GM18505 (cell line): Measurements from ENCODE around the gene SLC38A1.

Experiments used
- ATAC-seq: cut with Tn5 transposase; IDR thresholded peaks from one replicate; pipeline ENCODE4 v1.9.1; 2021; ENCODE audit not compliant: unreplicated experiment
- POLR2A ChIP-seq: IDR thresholded peaks from 4 replicates; pipeline ENCODE4 v1.6.1; 2011; ENCODE audit warnings: borderline replicate concordance; ENCODE audit not compliant: insufficient read depth, insufficient read length; ENCODE audit errors: extremely low read depth

Gene SLC38A1

GRCh38 chr12:46269429-46270241, 792 bp upstream of the SLC38A1 start:
- TF ChIP-seq POLR2A = no peak
- ATAC-seq = peak; percentile 19

GRCh38 chr12:46267825-46268582, 839 bp downstream of the SLC38A1 start:
- no peak for ATAC-seq

DNA sequence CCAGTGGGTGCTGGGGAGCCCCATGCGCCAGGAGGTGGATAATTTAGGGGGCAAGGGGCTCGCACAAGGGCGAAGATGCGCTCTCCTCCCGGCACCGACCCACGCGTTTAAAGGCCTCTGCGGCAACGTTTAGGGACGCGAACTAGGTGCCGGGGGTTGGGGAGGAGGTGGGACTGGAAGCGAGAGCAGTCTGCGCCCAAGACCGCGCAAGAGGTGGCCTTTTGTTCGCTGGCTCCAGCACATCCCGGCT, 1.3 kb downstream of the SLC38A1 start:
- peak; percentile 46 for TF ChIP-seq POLR2A
- no peak for ATAC-seq

More at GRCh38 chr12:46267825-46268582, 839 bp downstream of the SLC38A1 start:
- TF ChIP-seq POLR2A = no peak

DNA sequence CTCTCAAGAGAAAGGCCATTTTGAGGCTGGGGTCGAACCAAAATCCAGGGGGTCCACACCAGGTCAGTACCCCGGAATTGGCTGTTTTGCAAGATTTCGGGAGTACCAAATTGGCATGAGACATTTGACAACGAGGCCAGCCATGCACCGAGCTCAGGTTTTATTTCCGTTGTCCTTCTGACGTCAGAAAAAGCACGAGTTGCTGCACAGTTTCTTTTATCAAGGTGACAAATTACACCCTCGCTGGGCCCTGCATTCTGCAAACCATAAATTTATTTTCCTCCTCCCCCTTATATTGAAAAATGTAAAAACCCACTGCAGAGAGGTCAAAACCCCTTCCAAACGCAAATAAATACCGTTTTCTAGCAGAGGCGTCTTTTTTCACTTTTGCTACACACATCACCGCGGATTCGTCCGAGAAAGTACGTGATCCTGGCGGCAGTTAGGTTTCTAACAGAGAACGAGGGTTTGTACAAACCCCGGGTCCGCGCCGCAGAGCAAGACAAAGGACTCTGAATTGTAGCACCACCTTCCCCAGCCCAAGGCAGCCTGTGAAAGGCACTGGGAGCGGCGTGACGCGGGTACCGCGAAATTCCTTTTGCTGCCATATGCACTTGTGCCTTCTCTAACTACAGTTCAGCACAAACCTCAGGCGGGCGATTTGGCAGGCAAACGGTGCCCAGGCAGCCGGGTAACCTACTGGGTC, 1.8 kb downstream of the SLC38A1 start:
- TF ChIP-seq POLR2A = peak; percentile 23
- no peak for ATAC-seq

DNA sequence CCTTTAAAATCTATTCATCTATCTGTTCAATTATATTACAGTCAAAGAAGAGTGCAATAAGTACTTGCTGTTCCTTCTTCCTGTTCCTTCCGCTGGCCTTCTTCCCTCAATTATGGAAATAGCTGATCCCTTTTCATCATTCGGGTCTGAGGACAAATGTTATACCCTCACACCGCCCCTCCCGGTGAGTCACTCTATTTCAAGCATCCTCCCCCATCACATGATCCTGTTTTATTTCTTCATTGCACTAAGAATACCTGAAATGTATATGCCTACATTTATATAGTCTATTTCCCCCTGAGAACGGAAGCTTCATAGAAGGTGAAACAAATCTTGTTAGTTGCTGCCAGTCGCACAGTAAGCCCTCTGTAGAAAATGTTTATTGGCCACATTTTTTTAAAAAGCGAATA, 2.5 kb downstream of the SLC38A1 start:
- no peak for TF ChIP-seq POLR2A
- ATAC-seq = no peak

DNA sequence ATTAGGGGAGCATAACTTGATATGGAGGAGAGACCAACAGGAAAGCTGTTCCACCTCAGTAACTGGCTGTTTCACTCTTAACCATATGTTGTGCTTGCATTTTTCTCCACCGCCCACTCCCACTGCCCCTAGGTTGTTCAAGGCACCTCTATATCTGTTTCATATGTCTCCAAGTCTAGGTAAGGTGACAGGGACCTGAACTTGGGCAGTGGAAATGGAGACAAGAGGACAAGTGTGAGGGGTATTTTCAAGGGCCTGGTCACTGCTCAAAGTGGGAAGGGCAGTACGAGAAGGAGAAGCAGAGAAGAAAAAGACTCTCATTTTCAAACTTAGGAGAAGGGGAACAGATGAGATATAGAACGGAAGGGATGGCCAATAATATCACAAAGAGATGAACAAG, 3.1 kb downstream of the SLC38A1 start:
- ATAC-seq = no peak
- TF ChIP-seq POLR2A = peak; percentile 41

DNA sequence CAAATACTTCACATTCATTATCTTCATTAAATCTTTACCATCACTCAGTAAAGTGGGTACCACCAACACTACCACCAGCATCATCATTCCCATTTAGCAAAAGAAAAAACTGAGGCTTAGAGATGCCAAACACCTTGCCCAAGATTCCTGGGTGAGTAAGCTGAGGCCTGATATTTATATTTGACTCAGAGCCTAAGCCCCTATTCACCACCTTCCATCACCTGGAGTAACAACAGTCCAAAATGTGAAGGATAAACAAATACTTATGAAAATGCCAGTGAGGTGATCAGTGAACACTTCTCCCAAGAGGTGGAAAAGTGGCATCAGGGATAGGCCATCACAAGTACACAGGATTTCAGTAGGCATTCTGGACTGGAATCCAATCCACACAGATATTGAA, 3.7 kb downstream of the SLC38A1 start:
- TF ChIP-seq POLR2A = no peak
- no peak for ATAC-seq

DNA sequence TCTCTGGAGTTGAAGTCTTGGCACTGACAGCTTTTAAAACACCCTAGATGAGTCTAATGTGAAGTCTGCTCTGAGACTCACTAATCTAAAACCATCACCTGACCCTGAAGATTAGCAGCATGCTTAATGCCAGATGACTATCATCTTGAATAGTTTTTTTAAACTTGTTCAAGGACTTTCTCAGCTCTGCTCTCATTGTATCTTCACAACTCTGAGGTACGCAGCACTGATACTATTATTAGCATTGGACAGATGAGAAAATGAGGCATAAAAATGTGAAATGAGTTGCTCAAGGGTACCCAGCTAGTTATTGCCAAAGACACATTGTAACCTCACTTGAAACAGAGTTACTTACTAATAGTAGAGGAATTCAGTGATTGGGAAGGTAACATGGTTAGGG, 4.8 kb downstream of the SLC38A1 start:
- TF ChIP-seq POLR2A = no peak
- ATAC-seq = no peak

GRCh38 chr12:46263140-46264016, 5.5 kb downstream of the SLC38A1 start:
- no peak for TF ChIP-seq POLR2A
- ATAC-seq = no peak

DNA sequence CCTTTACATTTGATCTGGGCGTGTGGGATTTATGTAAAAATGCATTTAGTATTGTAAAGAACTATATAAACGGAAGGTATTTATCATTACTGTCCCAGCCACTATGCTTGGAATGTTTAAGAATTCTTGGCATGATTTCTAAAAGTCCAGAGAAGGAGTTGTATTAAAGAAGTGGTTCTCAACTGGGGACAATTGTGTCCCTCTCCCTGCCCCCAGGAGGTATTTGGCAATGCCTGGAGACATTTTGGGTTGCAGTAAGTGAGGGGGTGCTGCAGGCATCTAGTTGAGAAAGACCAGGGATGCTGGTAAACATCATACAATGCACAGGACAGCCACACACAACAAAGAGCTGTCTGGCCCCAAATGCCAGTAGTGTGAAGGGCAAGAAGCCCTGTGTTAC, 7.2 kb downstream of the SLC38A1 start:
- no peak for ATAC-seq
- no peak for TF ChIP-seq POLR2A

DNA sequence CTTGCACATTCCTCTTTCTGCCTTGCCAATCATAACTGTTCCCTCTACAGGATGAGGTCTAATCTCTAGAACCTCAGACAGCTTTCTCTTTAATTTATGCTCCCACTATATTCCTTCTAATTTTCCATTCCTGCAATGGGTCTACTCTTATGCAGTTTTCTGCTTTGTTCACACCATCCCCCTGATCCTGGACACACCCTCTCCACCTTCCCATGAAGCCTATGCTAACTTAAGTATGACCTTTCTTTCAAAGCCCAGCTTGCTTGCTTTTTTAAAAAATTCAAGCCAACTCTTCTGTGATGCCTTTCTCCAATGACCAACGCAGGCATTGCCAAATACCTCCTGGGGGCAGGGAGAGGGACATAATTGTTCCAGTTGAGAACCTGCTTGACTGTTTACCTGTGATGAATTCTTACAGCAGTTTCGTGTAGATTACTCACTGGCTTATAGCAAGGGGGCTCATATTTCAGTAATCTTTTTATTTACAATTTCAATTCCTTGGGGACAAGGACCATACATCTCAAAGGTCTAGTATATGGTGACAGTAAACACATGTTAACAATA, 7.8 kb downstream of the SLC38A1 start:
- no peak for TF ChIP-seq POLR2A
- no peak for ATAC-seq

DNA sequence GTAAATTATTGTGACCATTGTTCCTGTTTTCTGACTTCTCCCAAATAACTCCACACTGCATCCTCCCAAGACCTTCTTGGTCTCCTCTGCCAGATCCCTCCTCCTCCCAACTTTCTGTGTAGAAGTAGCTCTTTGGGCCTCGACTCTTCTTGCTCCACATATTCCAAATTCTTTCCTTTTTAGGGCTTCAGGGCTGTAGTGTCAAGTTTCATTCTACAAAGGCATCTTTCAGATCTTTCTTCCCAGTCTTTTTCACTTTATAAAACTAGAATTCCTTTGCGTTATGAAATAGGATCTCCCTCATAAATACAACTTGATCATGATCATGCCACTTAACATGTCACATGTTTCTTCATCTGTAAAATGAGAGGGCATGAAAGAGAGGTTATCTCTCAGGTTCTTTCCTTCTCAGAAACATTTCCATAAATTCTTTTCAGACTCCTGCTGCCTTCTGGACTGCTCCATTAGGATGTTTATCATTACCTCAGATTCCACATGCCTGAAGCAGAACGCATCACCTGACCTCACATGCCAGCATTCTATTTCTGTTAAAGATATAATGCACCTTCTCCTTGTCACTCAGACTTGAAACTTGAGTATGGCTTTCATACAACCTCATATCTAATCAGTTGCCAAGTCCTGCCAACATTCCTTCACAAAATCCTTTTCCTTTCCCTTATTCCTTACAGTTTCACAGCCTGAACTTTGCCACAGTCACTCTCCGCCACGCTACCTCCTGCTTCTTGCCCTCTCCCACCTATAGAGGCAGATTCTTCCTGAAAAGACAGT, 8.5 kb downstream of the SLC38A1 start:
- ATAC-seq = no peak
- TF ChIP-seq POLR2A = no peak
